Measurements from ENCODE around the gene WDR86. TPM values are rescaled to one million over a fixed set of nuclear protein-coding genes. Genes with fewer than 3 reads are reported as not detected.
A peak's percentile ranks its signal among the peaks of the same experiment; 100 is the strongest.

The WDR86 gene
- total RNA-seq, 6 experiments from 2014 or later, result 0.31 to 0.74 (median 0.44) TPM; not detected in 1

DNA sequence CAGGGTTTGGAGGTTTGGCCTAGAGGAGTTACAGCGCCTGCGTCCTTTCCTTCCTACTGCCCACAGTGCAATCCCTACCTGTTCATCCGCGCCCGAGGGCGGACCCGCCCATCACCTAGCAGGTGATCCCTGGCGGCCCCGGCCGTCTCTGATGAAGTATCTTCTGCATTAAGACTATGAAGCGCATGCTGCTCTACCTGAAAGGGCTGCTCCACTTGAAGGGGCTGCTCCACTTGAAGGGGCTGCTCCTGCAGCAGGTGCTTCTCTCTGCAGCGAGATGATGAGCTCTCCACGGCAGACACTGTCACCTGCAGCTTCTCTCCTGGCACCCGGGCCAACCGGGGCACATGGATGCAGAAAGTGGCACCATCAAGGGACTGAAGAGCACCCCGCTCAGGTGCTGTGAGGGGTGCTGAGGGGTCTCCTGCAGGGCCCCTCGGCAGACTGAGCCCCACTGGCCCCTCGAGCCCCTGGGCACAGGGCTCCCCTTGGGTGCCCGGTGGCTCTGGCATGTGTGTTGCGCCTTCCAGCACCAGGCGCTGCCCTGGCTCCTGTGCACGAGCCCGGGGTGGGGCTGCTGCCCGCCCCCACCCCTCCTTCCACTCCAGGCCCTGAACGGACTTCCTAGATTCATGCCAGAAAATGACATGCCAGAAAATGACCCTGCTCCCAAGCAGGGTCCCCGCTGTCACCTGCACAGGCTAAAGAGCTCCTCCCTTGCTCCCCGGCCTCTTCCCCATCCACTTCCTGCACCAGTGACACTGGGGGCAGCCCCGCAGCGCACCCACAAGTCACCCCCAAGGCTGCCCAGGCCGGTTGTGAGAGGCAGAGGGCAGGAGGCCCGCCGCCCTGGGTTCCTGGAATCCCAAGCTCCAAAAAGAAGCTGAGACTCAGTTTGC, 29.4 kb downstream of the WDR86 start:
- Histone ChIP-seq H3K4me3 (no peak overlapping the region), H3K4me1 (peaks cover 0 to 8% (median 0%) of the 10 kb centered on the region in 4 donors), H3K27me3 (peaks cover 0 to 11% of the 10 kb centered on the region in 2 donors), H3K36me3 (peaks cover 0 to 22% (median 6%) of the 10 kb centered on the region in 4 donors), H3K9me3 (no peaks in the 10 kb centered on the region), H3K27ac (no peak overlapping the region)
- 55% methylated on average over 5 of the region's 32 CpGs for WGBS (ENCODE audit: insufficient coverage, low coverage, low lambda C conversion rate, missing lambda C conversion rate)
- intact Hi-C loops (cut with DNase I), result no loop called here
- peak in 2 of 3 donors; percentile 36 to 43 for DNase-seq
- ATAC-seq, result peak in 2 of 4 donors; percentile 7 to 13
- TF ChIP-seq, protein P1, sequence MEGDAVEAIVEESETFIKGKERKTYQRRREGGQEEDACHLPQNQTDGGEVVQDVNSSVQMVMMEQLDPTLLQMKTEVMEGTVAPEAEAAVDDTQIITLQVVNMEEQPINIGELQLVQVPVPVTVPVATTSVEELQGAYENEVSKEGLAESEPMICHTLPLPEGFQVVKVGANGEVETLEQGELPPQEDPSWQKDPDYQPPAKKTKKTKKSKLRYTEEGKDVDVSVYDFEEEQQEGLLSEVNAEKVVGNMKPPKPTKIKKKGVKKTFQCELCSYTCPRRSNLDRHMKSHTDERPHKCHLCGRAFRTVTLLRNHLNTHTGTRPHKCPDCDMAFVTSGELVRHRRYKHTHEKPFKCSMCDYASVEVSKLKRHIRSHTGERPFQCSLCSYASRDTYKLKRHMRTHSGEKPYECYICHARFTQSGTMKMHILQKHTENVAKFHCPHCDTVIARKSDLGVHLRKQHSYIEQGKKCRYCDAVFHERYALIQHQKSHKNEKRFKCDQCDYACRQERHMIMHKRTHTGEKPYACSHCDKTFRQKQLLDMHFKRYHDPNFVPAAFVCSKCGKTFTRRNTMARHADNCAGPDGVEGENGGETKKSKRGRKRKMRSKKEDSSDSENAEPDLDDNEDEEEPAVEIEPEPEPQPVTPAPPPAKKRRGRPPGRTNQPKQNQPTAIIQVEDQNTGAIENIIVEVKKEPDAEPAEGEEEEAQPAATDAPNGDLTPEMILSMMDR (IDR thresholded peaks at IDR 0.05), result no peak
- no peak for TF ChIP-seq POLR2A (IDR thresholded peaks at IDR 0.05)

DNA sequence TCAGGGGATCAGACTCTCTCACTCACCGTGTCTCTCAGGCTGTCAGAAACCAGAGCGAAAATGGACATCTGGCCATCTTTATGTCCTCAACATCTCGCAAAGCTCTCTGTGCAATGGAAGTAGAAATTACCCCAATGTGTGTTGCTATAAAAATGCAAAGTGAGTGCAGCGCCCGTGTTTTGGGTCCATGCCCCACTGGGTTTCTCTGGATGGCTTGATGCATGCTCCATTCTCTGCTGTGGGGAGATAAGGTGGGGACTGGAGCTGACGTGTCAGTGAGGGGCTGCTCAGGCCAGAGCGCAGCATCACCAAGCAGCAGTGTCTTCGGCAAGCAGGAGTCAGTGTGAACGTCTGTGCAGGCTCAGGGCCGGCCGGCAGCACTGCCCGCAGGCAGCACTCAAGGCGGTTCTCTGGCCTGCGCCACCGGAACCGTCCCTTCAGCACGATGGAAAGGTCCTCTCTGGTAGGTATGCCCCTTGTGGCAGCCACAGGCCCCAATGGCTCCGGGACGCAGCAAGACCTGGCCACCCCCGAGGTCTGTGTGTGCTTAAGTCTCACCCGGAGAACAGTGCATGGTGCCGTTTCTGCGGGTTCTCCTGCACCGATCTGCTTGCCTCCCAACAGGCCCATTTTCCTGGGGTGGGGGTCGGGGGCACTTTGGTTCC, 30.2 kb downstream of the WDR86 start:
- 93% methylated on average over 5 of the region's 25 CpGs for WGBS (ENCODE audit: insufficient coverage, low coverage, low lambda C conversion rate, missing lambda C conversion rate)
- peak; percentile 6 to 24 (median 10) for ATAC-seq
- Histone ChIP-seq H3K27me3 (peaks cover 0 to 11% of the 10 kb centered on the region in 2 donors), H3K4me3 (no peak overlapping the region), H3K27ac (no peak overlapping the region), H3K4me1 (peaks cover 0 to 8% (median 0%) of the 10 kb centered on the region in 4 donors), H3K36me3 (peaks cover 0 to 23% (median 6%) of the 10 kb centered on the region in 4 donors), H3K9me3 (no peaks in the 10 kb centered on the region)
- intact Hi-C loops (cut with DNase I), result no loop called here
- TF ChIP-seq, protein P1 (IDR thresholded peaks at IDR 0.05), result no peak
- TF ChIP-seq POLR2A (IDR thresholded peaks at IDR 0.05), result no peak
- DNase-seq, result peak in 1 of 3 donors; percentile 51

DNA sequence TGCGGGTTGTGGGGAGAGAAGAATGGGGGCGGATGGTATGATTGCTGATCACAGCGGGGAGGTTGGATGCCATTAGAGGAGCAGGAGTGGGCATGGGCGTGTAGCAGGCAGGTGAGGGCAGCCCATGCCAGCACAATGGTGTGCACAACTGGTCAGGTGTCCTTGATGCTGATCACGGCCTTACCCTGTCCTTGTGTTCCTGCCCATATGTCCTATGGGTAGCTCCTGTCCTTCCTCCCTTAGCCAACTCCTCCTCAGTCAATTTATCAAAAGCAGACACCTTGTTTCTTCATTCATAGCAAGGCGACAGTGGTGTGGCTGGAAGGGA, 30.7 kb downstream of the WDR86 start:
- Histone ChIP-seq H3K9me3 (no peaks in the 10 kb centered on the region), H3K4me3 (no peak overlapping the region), H3K27ac (no peak overlapping the region), H3K36me3 (peaks cover 0 to 27% (median 8%) of the 10 kb centered on the region in 4 donors), H3K4me1 (peaks cover 0 to 8% (median 0%) of the 10 kb centered on the region in 4 donors), H3K27me3 (peaks cover 0 to 11% of the 10 kb centered on the region in 2 donors)
- no CpG with 5 or more reads among the region's 6 CpGs for WGBS (ENCODE audit: insufficient coverage, low coverage, low lambda C conversion rate, missing lambda C conversion rate)
- ATAC-seq, result peak; percentile 6 to 23 (median 11)
- peak in 2 of 3 donors; percentile 9 to 24 for DNase-seq
- TF ChIP-seq POLR2A (IDR thresholded peaks at IDR 0.05), result no peak
- TF ChIP-seq, protein P1 (IDR thresholded peaks at IDR 0.05), result no peak
- intact Hi-C loops (cut with DNase I), result no loop called here

DNA sequence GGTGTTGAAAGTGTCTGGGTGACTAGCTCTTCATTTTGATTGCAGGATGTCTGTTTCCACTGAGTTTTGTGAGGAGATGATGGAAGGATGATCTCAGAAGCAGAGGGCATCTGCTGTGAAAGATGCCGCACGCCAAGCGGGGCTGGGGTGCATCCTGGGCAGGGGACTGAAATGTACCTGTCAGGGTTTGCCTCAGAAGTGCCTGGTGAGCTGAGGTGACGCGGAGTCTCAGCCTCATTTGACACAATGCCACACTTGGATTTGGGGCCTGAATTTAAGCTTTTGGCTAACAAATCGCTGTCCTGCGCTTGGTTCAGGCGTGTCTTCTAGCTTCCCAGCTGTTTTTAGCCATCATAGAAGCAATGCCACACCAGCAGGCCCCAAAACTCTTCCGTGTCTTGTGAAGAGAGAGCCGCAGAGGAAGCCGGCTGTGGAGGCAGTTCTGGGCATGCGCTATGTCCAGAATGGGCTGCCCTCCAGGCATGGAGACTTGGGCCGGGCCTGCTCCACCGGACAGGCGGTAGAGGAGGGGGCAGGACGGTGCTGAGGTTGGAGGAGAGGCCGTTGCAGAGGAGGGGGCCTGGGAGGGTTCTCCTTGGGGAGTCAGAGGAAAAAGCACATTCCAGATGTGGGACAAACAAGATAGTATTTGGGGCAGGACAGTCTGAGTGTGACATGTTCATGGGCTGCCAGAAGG, 31.2 kb downstream of the WDR86 start:
- ATAC-seq (no peak), DNase-seq (peak in 2 of 3 donors; percentile 19 to 37)
- Histone ChIP-seq H3K4me1 (peaks cover 0 to 8% (median 0%) of the 10 kb centered on the region in 4 donors), H3K27ac (no peak overlapping the region), H3K9me3 (no peaks in the 10 kb centered on the region), H3K4me3 (no peak overlapping the region), H3K27me3 (peaks cover 0 to 11% of the 10 kb centered on the region in 2 donors), H3K36me3 (peaks cover 0 to 32% (median 11%) of the 10 kb centered on the region in 4 donors)
- WGBS (ENCODE audit: insufficient coverage, low coverage, low lambda C conversion rate, missing lambda C conversion rate), result 84% methylated on average over 11 of the region's 17 CpGs
- TF ChIP-seq, protein P1 (IDR thresholded peaks at IDR 0.05), result no peak
- no peak for TF ChIP-seq POLR2A (IDR thresholded peaks at IDR 0.05)
- intact Hi-C loops (cut with DNase I), result no loop called here
